ENCODE results near the gene PFN1.
A peak's percentile ranks its signal among the peaks of the same experiment; 100 is the strongest.

The PFN1 gene

DNA sequence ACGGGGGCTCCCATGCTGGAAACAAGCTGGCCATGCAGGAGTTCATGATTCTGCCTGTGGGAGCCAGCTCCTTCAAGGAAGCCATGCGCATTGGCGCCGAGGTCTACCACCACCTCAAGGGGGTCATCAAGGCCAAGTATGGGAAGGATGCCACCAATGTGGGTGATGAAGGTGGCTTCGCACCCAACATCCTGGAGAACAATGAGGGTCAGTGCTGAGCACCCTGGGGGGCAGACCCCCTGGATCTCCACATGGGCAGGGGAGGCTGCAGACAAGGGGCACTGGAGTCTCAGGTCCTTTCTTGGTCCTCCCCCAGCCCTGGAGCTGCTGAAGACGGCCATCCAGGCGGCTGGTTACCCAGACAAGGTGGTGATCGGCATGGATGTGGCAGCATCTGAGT is 6.8 kb upstream of the PFN1 start:
- no peak overlapping the region for H3K4me3 ChIP-seq (ENCODE audit: low read length in 2 of 2)
- no peaks in the 10 kb centered on the region for H3K9me3 ChIP-seq (ENCODE audit: control insufficient read depth in 2 of 2, low read length in 2 of 2)
- peaks cover 16 to 17% of the 10 kb centered on the region in 2 donors for H3K4me1 ChIP-seq (ENCODE audit: control insufficient read depth in 2 of 2, insufficient read depth in 2 of 2, low read length in 2 of 2)
- H3K27me3 ChIP-seq (ENCODE audit: control insufficient read depth in 2 of 2, insufficient read depth in 2 of 2, low read length in 2 of 2) = no peaks in the 10 kb centered on the region
- peaks cover 5 to 7% of the 10 kb centered on the region in 2 donors for H3K36me3 ChIP-seq (ENCODE audit: control insufficient read depth in 2 of 2, insufficient read depth in 2 of 2, low read length in 2 of 2)
- no peak overlapping the region for H3K9ac ChIP-seq (ENCODE audit: low read depth in 1 of 2, low read length in 2 of 2)
- no peak overlapping the region for H3K27ac ChIP-seq (ENCODE audit: low read depth in 2 of 2, low read length in 2 of 2)

DNA sequence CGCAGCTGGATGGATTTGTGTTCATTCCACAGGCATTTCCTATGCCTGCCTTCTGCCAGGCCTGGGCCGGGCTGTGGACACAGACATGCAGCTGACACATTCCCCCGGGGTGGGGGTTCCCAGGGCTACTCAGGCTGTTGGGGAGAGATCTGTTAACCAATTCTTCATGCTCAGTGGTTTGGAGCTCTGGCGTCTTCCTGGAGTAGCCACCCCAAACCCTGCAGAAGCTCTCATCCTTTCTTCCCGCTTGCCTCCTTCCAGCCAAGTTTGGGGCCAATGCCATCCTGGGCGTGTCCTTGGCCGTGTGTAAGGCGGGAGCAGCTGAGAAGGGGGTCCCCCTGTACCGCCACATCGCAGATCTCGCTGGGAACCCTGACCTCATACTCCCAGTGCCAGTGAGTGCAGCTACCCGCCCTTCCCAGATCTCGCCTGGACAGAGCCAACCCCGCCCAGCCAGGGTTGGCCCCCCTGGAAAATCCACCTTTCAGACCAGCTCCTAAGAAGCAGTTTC is 5.2 kb upstream of the PFN1 start:
- no peaks in the 10 kb centered on the region for H3K27me3 ChIP-seq (ENCODE audit: control insufficient read depth in 2 of 2, insufficient read depth in 2 of 2, low read length in 2 of 2)
- no peak overlapping the region for H3K4me3 ChIP-seq (ENCODE audit: low read length in 2 of 2)
- no peaks in the 10 kb centered on the region for H3K9me3 ChIP-seq (ENCODE audit: control insufficient read depth in 2 of 2, low read length in 2 of 2)
- H3K4me1 ChIP-seq (ENCODE audit: control insufficient read depth in 2 of 2, insufficient read depth in 2 of 2, low read length in 2 of 2) = peaks cover 8 to 10% of the 10 kb centered on the region in 2 donors
- H3K9ac ChIP-seq (ENCODE audit: low read depth in 1 of 2, low read length in 2 of 2) = no peak overlapping the region
- no peaks in the 10 kb centered on the region for H3K36me3 ChIP-seq (ENCODE audit: control insufficient read depth in 2 of 2, insufficient read depth in 2 of 2, low read length in 2 of 2)
- H3K27ac ChIP-seq (ENCODE audit: low read depth in 2 of 2, low read length in 2 of 2) = no peak overlapping the region

DNA sequence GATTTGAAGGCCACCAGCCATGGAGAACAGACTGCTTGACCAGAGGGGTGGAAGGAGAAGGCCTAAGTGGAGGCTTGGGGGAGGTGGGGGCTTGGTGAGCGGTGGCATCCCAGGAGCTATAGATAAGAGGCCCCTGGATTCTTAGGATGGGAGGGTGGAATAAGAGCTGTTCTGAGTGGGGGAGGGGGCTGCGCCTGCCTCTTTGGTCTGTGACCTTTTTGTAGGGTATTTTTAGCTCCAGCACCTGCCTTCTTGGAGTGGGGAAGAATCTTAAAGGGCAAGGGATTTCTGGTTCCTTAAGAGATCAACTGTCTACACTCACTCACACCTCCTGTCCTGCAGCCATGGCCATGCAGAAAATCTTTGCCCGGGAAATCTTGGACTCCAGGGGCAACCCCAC is 3.2 kb upstream of the PFN1 start:
- Histone ChIP-seq H3K9ac (ENCODE audit: low read depth in 1 of 2, low read length in 2 of 2) (no peak overlapping the region), H3K4me3 (ENCODE audit: low read length in 2 of 2) (no peak overlapping the region), H3K9me3 (ENCODE audit: control insufficient read depth in 2 of 2, low read length in 2 of 2) (no peaks in the 10 kb centered on the region), H3K27me3 (ENCODE audit: control insufficient read depth in 2 of 2, insufficient read depth in 2 of 2, low read length in 2 of 2) (no peaks in the 10 kb centered on the region), H3K27ac (ENCODE audit: low read depth in 2 of 2, low read length in 2 of 2) (no peak overlapping the region), H3K4me1 (ENCODE audit: control insufficient read depth in 2 of 2, insufficient read depth in 2 of 2, low read length in 2 of 2) (peaks cover 13 to 14% of the 10 kb centered on the region in 2 donors), H3K36me3 (ENCODE audit: control insufficient read depth in 2 of 2, insufficient read depth in 2 of 2, low read length in 2 of 2) (peaks cover 2 to 6% of the 10 kb centered on the region in 2 donors)

DNA sequence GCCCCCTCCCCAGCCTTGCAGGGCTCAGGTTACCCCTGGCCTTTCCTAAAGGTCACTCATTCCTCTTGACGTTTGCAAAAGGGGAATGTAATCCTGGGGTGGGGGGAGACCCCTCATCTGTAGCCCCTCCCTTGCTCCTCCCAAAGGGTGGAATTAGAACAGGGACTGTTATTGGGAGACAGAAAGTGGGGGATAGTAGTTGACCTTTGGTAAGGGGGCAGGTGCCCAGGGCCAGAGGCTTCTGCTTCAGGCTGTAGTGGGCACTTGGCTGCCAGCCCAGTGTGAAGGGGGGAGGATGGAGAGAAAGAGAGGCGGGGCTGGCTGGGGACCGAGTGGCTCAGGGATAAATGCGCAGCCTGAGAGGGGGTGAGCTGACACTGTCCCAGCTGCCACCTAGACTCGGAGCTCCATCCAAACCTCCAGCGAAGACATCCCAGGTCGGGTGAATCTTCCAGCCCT is 2.4 kb upstream of the PFN1 start, which contains the start of gene ENO3:
Gene ENO3 (plus strand): TSS at position 374 of the 459 bp plus-strand sequence. CDS start 711 bp downstream, outside the sequence.
- H3K9me3 ChIP-seq (ENCODE audit: control insufficient read depth in 2 of 2, low read length in 2 of 2) = no peaks in the 10 kb centered on the region
- H3K9ac ChIP-seq (ENCODE audit: low read depth in 1 of 2, low read length in 2 of 2) = peak within 1 kb of the TSS; percentile 86 to 92
- peaks cover 9 to 12% of the 10 kb centered on the region in 2 donors for H3K36me3 ChIP-seq (ENCODE audit: control insufficient read depth in 2 of 2, insufficient read depth in 2 of 2, low read length in 2 of 2)
- H3K27ac ChIP-seq (ENCODE audit: low read depth in 2 of 2, low read length in 2 of 2) = peak within 1 kb of the TSS; percentile 100
- H3K27me3 ChIP-seq (ENCODE audit: control insufficient read depth in 2 of 2, insufficient read depth in 2 of 2, low read length in 2 of 2) = no peaks in the 10 kb centered on the region
- peak within 1 kb of the TSS; percentile 73 to 77 for H3K4me3 ChIP-seq (ENCODE audit: low read length in 2 of 2)
- H3K4me1 ChIP-seq (ENCODE audit: control insufficient read depth in 2 of 2, insufficient read depth in 2 of 2, low read length in 2 of 2) = peaks cover 20% of the 10 kb centered on the region in 2 donors

DNA sequence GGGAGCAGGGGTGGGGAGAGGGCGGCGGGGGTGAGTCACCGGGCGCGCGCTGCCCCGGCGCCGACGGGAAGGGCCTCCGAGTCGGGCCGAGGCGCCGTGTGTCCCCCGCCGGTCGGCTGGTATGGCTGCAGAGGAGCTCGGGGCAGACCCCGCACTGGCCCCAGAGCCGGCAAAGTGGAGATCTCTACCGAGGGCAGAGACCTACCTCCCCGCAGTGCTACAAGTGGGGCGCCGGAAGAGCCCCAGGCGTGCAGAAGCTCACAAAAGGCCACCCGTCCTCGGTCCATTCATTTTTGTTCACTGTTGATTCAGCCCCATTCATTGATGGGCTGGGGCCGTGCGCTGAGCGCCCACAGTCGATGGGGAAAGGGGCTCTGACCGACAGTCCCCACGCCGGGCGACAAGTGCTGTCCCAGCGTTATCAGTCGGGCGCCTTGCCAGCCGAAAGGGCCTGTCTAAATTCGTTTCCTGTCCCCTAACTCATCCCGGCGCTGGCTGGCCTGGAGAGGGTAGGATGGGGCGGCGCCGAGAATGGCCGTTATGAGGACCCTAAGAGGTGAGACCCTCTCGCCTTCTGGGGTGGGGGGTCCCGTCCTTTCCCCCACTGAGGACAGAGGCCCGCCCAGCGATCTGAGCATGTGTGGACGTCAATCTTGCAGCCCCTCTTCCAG is 1.9 kb upstream of the PFN1 start:
- Histone ChIP-seq H3K4me3 (ENCODE audit: low read length in 2 of 2) (peak overlapping the region; percentile 73 to 77), H3K9me3 (ENCODE audit: control insufficient read depth in 2 of 2, low read length in 2 of 2) (no peaks in the 10 kb centered on the region), H3K4me1 (ENCODE audit: control insufficient read depth in 2 of 2, insufficient read depth in 2 of 2, low read length in 2 of 2) (peaks cover 25 to 26% of the 10 kb centered on the region in 2 donors), H3K9ac (ENCODE audit: low read depth in 1 of 2, low read length in 2 of 2) (peak overlapping the region; percentile 86 to 92), H3K36me3 (ENCODE audit: control insufficient read depth in 2 of 2, insufficient read depth in 2 of 2, low read length in 2 of 2) (peaks cover 14 to 15% of the 10 kb centered on the region in 2 donors), H3K27ac (ENCODE audit: low read depth in 2 of 2, low read length in 2 of 2) (peak overlapping the region; percentile 100), H3K27me3 (ENCODE audit: control insufficient read depth in 2 of 2, insufficient read depth in 2 of 2, low read length in 2 of 2) (no peaks in the 10 kb centered on the region)

DNA sequence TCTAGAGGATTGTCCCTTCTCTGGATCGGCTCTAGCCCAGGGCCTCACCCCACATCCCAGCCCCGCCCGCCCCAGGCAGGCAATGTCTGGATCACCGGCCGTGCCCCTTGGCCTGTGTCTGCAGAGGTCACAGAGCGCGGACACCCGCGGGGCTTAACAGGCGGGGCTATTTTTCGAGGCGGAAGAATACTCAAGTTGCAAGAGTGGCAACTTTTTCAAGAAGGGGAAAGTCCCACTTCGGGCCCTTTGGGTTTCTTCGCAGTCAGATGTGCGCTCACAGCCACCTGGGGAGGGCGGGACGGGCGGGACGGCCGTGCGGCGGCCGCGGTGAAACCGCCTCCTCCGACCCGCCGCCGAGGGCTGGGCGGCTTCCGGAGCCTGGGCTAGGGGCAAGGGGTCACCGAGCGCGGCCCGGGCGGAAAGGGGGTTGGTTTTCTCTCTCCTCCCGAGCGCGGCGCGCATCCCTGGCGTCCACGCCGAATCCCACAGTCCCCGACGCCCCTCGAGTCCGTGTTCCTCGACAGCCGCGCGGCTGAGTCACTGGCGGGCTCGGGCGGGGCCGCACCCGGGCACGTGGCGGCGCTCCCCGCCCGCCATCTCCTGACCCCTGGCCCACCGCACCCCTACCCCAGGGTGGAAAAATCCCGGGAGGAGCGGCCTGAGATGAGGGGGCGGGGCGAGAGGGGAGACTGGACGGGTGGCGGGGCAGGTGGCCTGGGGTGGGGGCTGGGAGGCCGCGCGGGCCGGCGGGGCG is 1.2 kb upstream of the PFN1 start:
- H3K27me3 ChIP-seq (ENCODE audit: control insufficient read depth in 2 of 2, insufficient read depth in 2 of 2, low read length in 2 of 2) = no peaks in the 10 kb centered on the region
- peaks cover 33% of the 10 kb centered on the region in 2 donors for H3K4me1 ChIP-seq (ENCODE audit: control insufficient read depth in 2 of 2, insufficient read depth in 2 of 2, low read length in 2 of 2)
- H3K4me3 ChIP-seq (ENCODE audit: low read length in 2 of 2) = peak overlapping the region; percentile 87 to 93
- peak overlapping the region; percentile 100 for H3K27ac ChIP-seq (ENCODE audit: low read depth in 2 of 2, low read length in 2 of 2)
- H3K9ac ChIP-seq (ENCODE audit: low read depth in 1 of 2, low read length in 2 of 2) = peak overlapping the region; percentile 73 to 88
- H3K9me3 ChIP-seq (ENCODE audit: control insufficient read depth in 2 of 2, low read length in 2 of 2) = no peaks in the 10 kb centered on the region
- peaks cover 20 to 21% of the 10 kb centered on the region in 2 donors for H3K36me3 ChIP-seq (ENCODE audit: control insufficient read depth in 2 of 2, insufficient read depth in 2 of 2, low read length in 2 of 2)

DNA sequence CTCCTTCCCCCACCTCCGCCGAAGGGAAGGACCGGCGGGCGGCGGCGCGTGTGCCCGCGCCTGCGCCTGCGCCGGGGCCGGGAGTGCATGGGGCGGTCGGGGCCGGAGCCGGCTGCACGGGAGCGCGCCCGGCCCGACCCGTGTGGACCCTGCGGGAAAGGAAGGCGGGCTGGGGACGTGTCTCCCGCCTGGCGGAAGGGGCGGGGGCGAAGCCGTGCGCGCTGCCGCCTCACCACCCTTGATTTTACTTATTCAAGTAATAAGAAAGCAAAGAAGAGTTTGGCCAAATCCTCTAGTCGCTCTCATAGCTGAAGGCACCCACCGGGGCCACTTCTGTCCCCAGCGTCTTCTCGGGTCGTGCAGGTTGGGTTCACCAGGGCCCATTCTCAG is 596 bp upstream of the PFN1 start:
- no peaks in the 10 kb centered on the region for H3K27me3 ChIP-seq (ENCODE audit: control insufficient read depth in 2 of 2, insufficient read depth in 2 of 2, low read length in 2 of 2)
- H3K27ac ChIP-seq (ENCODE audit: low read depth in 2 of 2, low read length in 2 of 2) = peak overlapping the region; percentile 100
- H3K36me3 ChIP-seq (ENCODE audit: control insufficient read depth in 2 of 2, insufficient read depth in 2 of 2, low read length in 2 of 2) = peaks cover 24 to 26% of the 10 kb centered on the region in 2 donors
- H3K4me3 ChIP-seq (ENCODE audit: low read length in 2 of 2) = peak overlapping the region; percentile 87 to 93
- peak overlapping the region; percentile 73 to 88 for H3K9ac ChIP-seq (ENCODE audit: low read depth in 1 of 2, low read length in 2 of 2)
- no peaks in the 10 kb centered on the region for H3K9me3 ChIP-seq (ENCODE audit: control insufficient read depth in 2 of 2, low read length in 2 of 2)
- peaks cover 34 to 37% of the 10 kb centered on the region in 2 donors for H3K4me1 ChIP-seq (ENCODE audit: control insufficient read depth in 2 of 2, insufficient read depth in 2 of 2, low read length in 2 of 2)

DNA sequence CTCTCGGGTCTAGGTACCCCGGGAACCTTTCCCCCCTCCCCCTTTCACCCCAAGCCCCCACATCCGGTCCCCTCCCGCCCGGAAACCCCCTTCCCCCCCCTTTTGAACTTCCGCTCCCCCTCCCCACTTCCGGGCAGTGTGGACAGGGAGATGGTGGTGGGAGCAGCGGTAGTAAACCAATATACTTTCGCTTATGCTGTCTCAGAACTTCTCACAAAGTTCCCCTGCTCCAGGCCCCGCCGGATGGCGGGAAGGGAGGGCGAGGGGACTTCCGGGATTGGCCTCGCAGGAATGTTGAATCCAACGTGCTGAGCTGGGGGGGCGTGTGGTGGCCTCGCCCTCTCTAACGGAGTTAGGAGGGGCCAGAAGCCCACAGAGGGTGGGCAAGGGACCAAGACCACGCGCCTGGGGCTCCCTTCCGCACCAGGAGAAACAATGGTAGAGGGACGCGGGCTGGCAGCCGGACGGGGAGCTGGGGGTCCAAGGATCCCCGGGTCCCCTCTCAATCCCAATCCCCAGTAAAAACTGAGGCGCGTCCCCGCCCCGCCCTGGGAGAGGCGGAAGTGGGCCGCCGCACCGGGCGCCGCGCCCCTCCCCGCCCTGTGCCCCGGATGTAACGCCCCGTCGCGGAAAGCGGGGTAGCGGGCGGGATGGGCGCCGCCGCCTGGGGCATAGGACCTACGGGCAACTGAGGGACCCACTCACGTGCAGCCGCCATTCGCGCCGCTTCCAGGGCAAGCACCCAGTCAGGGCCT is 742 bp downstream of the PFN1 start:
- Histone ChIP-seq H3K27me3 (ENCODE audit: control insufficient read depth in 2 of 2, insufficient read depth in 2 of 2, low read length in 2 of 2) (no peaks in the 10 kb centered on the region), H3K9me3 (ENCODE audit: control insufficient read depth in 2 of 2, low read length in 2 of 2) (no peaks in the 10 kb centered on the region), H3K4me3 (ENCODE audit: low read length in 2 of 2) (peak overlapping the region; percentile 89 to 93), H3K36me3 (ENCODE audit: control insufficient read depth in 2 of 2, insufficient read depth in 2 of 2, low read length in 2 of 2) (peaks cover 34 to 39% of the 10 kb centered on the region in 2 donors), H3K27ac (ENCODE audit: low read depth in 2 of 2, low read length in 2 of 2) (peak overlapping the region; percentile 100), H3K4me1 (ENCODE audit: control insufficient read depth in 2 of 2, insufficient read depth in 2 of 2, low read length in 2 of 2) (peaks cover 37 to 39% of the 10 kb centered on the region in 2 donors), H3K9ac (ENCODE audit: low read depth in 1 of 2, low read length in 2 of 2) (peak overlapping the region; percentile 88 to 96)

DNA sequence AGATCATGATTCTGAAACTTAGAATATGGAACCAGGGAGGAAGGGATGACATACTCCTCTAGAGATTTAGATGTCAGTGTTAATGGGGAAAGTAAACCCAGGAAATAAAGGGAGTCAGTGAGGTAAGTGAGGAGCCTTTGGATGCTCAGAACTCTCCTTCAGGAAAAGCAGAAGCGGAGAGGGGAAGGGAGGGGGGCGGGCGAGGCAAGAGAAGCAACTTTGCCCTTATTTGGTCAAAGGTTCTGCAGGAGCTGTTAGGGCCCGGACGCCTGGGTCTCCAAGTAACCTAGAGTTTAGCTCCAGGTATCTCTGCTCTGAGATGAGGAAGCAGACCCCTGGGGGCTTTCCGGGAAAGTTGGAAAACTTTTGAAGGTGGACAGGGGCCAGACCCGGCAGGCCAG is 1.3 kb downstream of the PFN1 start:
- Histone ChIP-seq H3K9ac (ENCODE audit: low read depth in 1 of 2, low read length in 2 of 2) (peak overlapping the region; percentile 65 to 72), H3K36me3 (ENCODE audit: control insufficient read depth in 2 of 2, insufficient read depth in 2 of 2, low read length in 2 of 2) (peaks cover 38 to 42% of the 10 kb centered on the region in 2 donors), H3K4me3 (ENCODE audit: low read length in 2 of 2) (peak overlapping the region; percentile 89 to 93), H3K4me1 (ENCODE audit: control insufficient read depth in 2 of 2, insufficient read depth in 2 of 2, low read length in 2 of 2) (peaks cover 37 to 39% of the 10 kb centered on the region in 2 donors), H3K27ac (ENCODE audit: low read depth in 2 of 2, low read length in 2 of 2) (peak overlapping the region; percentile 100), H3K27me3 (ENCODE audit: control insufficient read depth in 2 of 2, insufficient read depth in 2 of 2, low read length in 2 of 2) (no peaks in the 10 kb centered on the region), H3K9me3 (ENCODE audit: control insufficient read depth in 2 of 2, low read length in 2 of 2) (no peaks in the 10 kb centered on the region)

Measured in mucosa of rectum (tissue), 2 donors.